HepG2 (cell line): Measurements from ENCODE around the gene ZACN.

Source experiments
- CEBPZ ChIP-seq: IDR thresholded peaks from 2 replicates; pipeline ENCODE4 v1.6.1; 2012; ENCODE audit warnings: low read length, improper control_type of control experiment
- CHD4 ChIP-seq: fragments of 200-600 bp; sonication (generic); IDR thresholded peaks from 2 replicates; pipeline ENCODE4 v1.7.0; 2017; ENCODE audit warnings: mild to moderate bottlenecking, low read length, borderline replicate concordance
- HMG20B ChIP-seq: conservative IDR thresholded peaks from 2 replicates; pipeline ENCODE4 v1.6.1; 2016; ENCODE audit warnings: missing genetic modification reagents, missing compliant biosample characterization
- POLR2A ChIP-seq, 2 experiments: IDR thresholded peaks; 2 replicates each; pipeline ENCODE4 v1.6.1; 2011; ENCODE audit warnings: low read depth in 2 of 2, low read length in 2 of 2, mild to moderate bottlenecking in 1 of 2, moderate library complexity in 1 of 2; ENCODE audit not compliant: insufficient read depth in 1 of 2
- SPEN ChIP-seq: sonication (generic); formaldehyde crosslinking; IDR thresholded peaks from 2 replicates; pipeline ENCODE4 v1.5.1; 2020; ENCODE audit warnings: low read depth, mild to moderate bottlenecking, missing genetic modification reagents
- STAG1 ChIP-seq: sonication (generic); formaldehyde crosslinking; IDR thresholded peaks from 2 replicates; pipeline ENCODE4 v1.4.0; 2020; ENCODE audit warnings: missing genetic modification reagents
- TAF15 ChIP-seq: fragments of 200-400 bp; formaldehyde crosslinking; IDR thresholded peaks from one replicate; pipeline ENCODE4 v1.6.1; 2018; ENCODE audit warnings: mild to moderate bottlenecking, low read depth, low read length; ENCODE audit not compliant: poor library complexity, severe bottlenecking
- TRIM24 ChIP-seq: sonication (generic); formaldehyde crosslinking; IDR thresholded peaks from 2 replicates; pipeline ENCODE4 v1.8.0; 2022; ENCODE audit warnings: mild to moderate bottlenecking, missing genetic modification reagents
- ZNF740 ChIP-seq: sonication (generic); formaldehyde crosslinking; IDR thresholded peaks from 2 replicates; pipeline ENCODE4 v1.4.0; 2020; ENCODE audit warnings: missing genetic modification reagents
- ZNF75D ChIP-seq: sonication (generic); formaldehyde crosslinking; IDR thresholded peaks from 2 replicates; pipeline ENCODE4 v1.8.1; 2023; ENCODE audit warnings: missing genetic modification reagents, mild to moderate bottlenecking, borderline replicate concordance
- TF ChIP-seq, protein P1 (sequence below): sonication (generic); formaldehyde crosslinking; IDR thresholded peaks from 2 replicates; pipeline ENCODE4 v1.4.0; 2020; ENCODE audit warnings: missing genetic modification reagents, mild to moderate bottlenecking, borderline replicate concordance
- TF ChIP-seq, protein P2 (sequence below): sonication (generic); formaldehyde crosslinking; IDR thresholded peaks from 2 replicates; pipeline ENCODE4 v1.4.0; 2020; ENCODE audit warnings: missing genetic modification reagents, borderline replicate concordance
- TF ChIP-seq, protein P3 (sequence below): sonication (generic); formaldehyde crosslinking; IDR thresholded peaks from 2 replicates; pipeline ENCODE4 v1.5.0; 2020; ENCODE audit warnings: mild to moderate bottlenecking, missing genetic modification reagents, moderate library complexity
- TF ChIP-seq, protein P4 (sequence below): sonication (generic); formaldehyde crosslinking; IDR thresholded peaks from 2 replicates; pipeline ENCODE4 v1.4.0; 2020; ENCODE audit warnings: low read depth, missing genetic modification reagents

- TF ChIP-seq, protein P1, sequence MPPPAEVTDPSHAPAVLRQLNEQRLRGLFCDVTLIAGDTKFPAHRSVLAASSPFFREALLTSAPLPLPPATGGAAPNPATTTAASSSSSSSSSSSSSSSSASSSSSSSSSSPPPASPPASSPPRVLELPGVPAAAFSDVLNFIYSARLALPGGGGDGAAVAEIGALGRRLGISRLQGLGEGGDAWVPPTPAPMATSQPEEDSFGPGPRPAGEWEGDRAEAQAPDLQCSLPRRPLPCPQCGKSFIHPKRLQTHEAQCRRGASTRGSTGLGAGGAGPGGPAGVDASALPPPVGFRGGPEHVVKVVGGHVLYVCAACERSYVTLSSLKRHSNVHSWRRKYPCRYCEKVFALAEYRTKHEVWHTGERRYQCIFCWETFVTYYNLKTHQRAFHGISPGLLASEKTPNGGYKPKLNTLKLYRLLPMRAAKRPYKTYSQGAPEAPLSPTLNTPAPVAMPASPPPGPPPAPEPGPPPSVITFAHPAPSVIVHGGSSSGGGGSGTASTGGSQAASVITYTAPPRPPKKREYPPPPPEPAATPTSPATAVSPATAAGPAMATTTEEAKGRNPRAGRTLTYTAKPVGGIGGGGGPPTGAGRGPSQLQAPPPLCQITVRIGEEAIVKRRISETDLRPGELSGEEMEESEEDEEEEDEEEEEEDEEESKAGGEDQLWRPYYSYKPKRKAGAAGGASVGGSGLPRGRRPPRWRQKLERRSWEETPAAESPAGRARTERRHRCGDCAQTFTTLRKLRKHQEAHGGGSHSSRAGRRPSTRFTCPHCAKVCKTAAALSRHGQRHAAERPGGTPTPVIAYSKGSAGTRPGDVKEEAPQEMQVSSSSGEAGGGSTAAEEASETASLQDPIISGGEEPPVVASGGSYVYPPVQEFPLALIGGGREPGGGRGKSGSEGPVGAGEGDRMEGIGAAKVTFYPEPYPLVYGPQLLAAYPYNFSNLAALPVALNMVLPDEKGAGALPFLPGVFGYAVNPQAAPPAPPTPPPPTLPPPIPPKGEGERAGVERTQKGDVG, result no peak
- TF ChIP-seq HMG20B (no peak), STAG1 (0 out of 2 replicates have a peak, but pooled peaks have one; percentile 15), CHD4 (no peak), TAF15 (no peak), SPEN (CRISPR knock-in tag) (no peak), CEBPZ (no peak), ZNF75D (CRISPR knock-in tag) (no peak), ZNF740 (CRISPR knock-in tag) (no peak), TRIM24 (CRISPR knock-in tag) (no peak), POLR2A (IDR thresholded peaks at IDR 0.05; ENCODE audit: insufficient read depth in 1 of 2, low read depth in 2 of 2, low read length in 2 of 2) (no peak; a peak in 1 of 4 replicates)
- TF ChIP-seq, protein P2, sequence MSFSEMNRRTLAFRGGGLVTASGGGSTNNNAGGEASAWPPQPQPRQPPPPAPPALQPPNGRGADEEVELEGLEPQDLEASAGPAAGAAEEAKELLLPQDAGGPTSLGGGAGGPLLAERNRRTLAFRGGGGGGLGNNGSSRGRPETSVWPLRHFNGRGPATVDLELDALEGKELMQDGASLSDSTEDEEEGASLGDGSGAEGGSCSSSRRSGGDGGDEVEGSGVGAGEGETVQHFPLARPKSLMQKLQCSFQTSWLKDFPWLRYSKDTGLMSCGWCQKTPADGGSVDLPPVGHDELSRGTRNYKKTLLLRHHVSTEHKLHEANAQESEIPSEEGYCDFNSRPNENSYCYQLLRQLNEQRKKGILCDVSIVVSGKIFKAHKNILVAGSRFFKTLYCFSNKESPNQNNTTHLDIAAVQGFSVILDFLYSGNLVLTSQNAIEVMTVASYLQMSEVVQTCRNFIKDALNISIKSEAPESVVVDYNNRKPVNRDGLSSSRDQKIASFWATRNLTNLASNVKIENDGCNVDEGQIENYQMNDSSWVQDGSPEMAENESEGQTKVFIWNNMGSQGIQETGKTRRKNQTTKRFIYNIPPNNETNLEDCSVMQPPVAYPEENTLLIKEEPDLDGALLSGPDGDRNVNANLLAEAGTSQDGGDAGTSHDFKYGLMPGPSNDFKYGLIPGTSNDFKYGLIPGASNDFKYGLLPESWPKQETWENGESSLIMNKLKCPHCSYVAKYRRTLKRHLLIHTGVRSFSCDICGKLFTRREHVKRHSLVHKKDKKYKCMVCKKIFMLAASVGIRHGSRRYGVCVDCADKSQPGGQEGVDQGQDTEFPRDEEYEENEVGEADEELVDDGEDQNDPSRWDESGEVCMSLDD, result no peak
- TF ChIP-seq, protein P3, sequence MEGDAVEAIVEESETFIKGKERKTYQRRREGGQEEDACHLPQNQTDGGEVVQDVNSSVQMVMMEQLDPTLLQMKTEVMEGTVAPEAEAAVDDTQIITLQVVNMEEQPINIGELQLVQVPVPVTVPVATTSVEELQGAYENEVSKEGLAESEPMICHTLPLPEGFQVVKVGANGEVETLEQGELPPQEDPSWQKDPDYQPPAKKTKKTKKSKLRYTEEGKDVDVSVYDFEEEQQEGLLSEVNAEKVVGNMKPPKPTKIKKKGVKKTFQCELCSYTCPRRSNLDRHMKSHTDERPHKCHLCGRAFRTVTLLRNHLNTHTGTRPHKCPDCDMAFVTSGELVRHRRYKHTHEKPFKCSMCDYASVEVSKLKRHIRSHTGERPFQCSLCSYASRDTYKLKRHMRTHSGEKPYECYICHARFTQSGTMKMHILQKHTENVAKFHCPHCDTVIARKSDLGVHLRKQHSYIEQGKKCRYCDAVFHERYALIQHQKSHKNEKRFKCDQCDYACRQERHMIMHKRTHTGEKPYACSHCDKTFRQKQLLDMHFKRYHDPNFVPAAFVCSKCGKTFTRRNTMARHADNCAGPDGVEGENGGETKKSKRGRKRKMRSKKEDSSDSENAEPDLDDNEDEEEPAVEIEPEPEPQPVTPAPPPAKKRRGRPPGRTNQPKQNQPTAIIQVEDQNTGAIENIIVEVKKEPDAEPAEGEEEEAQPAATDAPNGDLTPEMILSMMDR (CRISPR knock-in tag), result 0 out of 2 replicates have a peak, but pooled peaks have one; percentile 39
- TF ChIP-seq, protein P4, sequence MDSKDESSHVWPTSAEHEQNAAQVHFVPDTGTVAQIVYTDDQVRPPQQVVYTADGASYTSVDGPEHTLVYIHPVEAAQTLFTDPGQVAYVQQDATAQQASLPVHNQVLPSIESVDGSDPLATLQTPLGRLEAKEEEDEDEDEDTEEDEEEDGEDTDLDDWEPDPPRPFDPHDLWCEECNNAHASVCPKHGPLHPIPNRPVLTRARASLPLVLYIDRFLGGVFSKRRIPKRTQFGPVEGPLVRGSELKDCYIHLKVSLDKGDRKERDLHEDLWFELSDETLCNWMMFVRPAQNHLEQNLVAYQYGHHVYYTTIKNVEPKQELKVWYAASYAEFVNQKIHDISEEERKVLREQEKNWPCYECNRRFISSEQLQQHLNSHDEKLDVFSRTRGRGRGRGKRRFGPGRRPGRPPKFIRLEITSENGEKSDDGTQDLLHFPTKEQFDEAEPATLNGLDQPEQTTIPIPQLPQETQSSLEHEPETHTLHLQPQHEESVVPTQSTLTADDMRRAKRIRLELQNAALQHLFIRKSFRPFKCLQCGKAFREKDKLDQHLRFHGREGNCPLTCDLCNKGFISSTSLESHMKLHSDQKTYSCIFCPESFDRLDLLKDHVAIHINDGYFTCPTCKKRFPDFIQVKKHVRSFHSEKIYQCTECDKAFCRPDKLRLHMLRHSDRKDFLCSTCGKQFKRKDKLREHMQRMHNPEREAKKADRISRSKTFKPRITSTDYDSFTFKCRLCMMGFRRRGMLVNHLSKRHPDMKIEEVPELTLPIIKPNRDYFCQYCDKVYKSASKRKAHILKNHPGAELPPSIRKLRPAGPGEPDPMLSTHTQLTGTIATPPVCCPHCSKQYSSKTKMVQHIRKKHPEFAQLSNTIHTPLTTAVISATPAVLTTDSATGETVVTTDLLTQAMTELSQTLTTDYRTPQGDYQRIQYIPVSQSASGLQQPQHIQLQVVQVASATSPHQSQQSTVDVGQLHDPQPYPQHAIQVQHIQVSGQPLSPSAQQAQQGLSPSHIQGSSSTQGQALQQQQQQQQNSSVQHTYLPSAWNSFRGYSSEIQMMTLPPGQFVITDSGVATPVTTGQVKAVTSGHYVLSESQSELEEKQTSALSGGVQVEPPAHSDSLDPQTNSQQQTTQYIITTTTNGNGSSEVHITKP (CRISPR knock-in tag), result no peak
These were observed 9.3 kb downstream of the ZACN start for GRCh38 chr17:76088041-76088867.
